GM21576 (cell line): ENCODE data around the gene SLC9A5.

ENCODE experiments used
- ATAC-seq: cut with Tn5 transposase; IDR thresholded peaks from one replicate; pipeline ENCODE4 v1.9.1; 2021; ENCODE audit warnings: mild to moderate bottlenecking, moderate library complexity; ENCODE audit not compliant: unreplicated experiment

SLC9A5 gene, protein sequence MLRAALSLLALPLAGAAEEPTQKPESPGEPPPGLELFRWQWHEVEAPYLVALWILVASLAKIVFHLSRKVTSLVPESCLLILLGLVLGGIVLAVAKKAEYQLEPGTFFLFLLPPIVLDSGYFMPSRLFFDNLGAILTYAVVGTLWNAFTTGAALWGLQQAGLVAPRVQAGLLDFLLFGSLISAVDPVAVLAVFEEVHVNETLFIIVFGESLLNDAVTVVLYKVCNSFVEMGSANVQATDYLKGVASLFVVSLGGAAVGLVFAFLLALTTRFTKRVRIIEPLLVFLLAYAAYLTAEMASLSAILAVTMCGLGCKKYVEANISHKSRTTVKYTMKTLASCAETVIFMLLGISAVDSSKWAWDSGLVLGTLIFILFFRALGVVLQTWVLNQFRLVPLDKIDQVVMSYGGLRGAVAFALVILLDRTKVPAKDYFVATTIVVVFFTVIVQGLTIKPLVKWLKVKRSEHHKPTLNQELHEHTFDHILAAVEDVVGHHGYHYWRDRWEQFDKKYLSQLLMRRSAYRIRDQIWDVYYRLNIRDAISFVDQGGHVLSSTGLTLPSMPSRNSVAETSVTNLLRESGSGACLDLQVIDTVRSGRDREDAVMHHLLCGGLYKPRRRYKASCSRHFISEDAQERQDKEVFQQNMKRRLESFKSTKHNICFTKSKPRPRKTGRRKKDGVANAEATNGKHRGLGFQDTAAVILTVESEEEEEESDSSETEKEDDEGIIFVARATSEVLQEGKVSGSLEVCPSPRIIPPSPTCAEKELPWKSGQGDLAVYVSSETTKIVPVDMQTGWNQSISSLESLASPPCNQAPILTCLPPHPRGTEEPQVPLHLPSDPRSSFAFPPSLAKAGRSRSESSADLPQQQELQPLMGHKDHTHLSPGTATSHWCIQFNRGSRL

DNA sequence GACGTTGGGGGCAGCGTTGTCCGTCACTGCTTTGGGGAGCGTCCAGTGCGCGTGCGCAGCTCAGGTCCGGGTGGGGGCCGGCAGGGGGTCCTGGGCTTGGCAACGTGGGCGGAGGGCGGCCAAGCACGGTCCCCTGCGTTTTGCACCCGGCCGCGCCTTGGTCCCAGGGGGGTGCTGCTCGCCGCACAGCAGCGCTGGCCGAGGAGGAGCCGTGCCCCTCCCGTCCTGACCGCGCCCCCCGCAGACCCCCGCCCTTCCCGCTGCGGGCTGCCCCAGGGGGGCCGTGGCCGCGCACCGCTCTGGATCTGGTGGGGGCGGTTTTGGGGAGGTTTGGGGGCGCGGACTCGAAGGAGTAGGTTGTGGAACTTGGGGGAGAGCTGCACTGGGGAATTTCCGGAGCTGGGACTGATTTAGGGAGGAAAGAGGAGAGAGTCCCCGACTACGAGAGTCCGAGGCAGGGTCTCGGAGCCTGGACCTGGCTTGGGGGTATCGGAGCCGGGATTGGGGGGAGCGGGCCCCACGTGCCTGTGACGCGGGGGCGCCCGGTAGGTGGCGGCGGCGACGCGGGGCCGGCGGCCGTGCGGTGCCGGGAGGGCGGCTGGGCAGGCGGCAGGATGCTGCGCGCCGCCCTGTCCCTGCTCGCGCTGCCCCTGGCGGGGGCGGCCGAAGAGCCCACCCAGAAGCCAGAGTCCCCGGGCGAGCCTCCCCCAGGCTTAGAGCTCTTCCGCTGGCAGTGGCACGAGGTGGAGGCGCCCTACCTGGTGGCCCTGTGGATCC, at the start of gene SLC9A5:
SLC9A5 (plus strand) TSS at position 579 of the 777 bp plus-strand sequence; CDS start at position 615, 36 bp downstream.
- no peak for ATAC-seq

DNA sequence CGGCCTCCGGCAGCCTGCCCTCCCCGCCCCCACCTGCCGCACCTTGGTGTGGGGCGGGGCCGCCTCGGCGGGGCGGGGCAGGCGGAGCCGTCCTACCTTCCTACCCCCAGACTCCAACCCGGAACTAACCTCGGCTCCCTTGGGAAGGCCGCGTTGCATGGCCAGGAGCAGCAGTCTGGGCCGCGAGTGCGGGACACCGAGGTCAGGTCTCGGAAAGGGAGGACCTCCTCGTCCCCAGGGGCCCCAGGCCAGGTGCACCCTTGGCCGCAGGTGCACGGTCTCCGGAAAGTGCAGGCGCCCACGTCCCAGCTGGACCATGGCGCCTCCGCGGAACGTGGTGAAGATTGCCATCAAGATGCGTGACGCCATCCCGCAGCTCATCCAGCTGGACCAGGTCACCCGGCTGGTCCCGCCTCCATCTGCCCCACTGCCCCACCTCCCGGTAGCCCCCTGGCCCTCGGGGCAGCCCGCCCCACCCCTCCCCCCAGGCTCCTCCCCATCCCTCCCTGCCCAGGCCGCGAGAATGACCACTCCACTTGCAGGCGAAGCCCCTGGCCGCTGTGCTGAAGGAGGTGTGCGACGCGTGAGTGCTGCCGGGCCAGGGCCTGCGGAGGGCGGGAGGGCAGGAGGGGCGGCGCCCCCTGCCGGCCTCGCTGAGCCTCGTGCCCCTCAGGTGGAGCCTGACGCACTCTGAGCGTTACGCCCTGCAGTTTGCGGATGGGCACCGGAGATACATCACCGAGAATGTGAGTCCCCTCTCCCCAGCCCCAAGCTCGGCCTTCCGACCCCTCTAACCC, 49.6 kb upstream of the SLC9A5 start, which contains the start of gene ELMO3:
ELMO3 (plus strand) TSS at position 121 of the 797 bp plus-strand sequence; CDS start at position 317, 196 bp downstream.
- ATAC-seq, result no peak

DNA sequence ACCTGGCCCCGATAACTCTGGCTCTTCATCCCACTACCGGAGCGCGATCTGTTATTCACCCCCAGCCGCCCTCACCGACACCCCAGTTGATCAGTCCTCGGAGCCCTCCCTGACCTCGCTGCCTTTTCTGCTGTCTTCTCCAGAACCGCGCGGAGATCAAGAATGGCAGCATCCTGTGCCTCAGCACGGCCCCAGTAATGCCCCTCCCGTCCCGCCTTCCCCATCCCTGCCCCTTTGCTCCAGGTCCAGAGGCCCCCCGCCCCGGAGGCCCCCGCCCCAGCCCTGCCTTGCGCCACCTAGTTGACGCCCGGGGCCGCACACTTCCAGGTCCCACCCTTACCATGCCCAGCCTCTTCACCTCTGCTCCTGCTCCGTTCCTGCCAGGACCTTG, 49.0 kb upstream of the SLC9A5 start:
- no peak for ATAC-seq

- ATAC-seq, result no peak
Measured at GRCh38 chr16:67200491-67200890, 48.3 kb upstream of the SLC9A5 start.

- ATAC-seq, result no peak
Measured at GRCh38 chr16:67201411-67202345, 47.1 kb upstream of the SLC9A5 start.

DNA sequence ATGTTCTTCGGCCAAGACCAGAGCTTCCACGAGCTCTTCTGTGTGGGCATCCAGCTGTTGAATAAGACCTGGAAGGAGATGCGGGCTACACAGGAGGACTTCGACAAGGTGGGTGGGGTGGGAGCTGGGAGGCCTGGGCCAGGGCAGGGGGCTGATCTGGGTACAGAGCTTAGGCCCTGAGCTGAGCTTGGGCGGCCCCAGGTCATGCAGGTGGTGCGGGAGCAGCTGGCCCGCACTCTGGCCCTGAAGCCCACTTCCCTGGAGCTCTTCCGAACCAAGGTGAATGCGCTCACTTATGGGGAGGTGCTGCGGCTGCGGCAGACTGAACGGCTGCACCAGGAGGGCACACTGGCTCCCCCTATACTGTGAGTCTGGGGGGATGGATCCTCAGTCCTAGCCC, 46.4 kb upstream of the SLC9A5 start:
- ATAC-seq, result no peak

DNA sequence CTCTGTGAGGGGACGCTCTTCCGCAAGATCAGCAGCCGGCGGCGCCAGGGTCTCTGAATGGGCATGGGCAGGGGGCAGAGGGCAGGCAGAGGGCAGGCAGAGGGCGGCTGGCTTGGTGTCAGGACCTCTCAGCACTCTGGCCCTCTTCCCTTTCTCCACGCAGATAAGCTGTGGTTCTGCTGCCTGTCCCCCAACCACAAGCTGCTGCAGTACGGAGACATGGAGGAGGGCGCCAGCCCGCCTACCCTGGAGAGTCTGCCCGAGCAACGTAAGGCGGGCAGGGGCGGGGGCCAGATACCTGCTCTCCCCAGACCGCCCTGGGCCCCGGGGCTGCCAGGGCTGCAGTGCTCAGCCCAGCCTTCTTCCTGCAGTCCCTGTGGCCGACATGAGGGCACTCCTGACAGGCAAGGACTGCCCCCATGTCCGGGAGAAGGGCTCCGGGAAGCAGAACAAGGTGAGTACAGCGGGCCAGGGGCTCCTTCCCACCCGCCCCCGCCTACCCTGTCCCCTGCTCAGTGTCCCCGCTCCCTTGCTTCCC, 45.8 kb upstream of the SLC9A5 start:
- ATAC-seq, result no peak

DNA sequence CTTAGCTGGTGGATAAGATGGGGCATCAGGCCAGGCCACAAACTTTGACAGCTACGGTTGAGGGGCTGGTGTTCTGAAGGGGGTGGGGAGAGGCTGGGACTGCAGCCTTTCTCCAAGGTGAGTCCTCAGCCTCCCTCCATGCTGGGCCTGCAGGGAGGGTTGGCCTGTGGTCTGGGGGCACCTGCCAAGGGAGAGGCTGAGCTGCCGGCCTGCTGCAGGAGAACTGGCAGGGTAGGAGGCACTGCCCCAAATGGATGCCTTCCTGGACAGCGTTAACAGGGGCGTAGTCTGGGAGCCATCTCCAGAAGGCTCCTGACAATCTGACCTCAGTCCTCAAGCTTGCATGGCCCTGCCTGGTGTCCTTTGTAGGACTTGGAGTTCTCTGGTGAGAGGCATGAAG, 44.7 kb upstream of the SLC9A5 start:
- ATAC-seq, result no peak

DNA sequence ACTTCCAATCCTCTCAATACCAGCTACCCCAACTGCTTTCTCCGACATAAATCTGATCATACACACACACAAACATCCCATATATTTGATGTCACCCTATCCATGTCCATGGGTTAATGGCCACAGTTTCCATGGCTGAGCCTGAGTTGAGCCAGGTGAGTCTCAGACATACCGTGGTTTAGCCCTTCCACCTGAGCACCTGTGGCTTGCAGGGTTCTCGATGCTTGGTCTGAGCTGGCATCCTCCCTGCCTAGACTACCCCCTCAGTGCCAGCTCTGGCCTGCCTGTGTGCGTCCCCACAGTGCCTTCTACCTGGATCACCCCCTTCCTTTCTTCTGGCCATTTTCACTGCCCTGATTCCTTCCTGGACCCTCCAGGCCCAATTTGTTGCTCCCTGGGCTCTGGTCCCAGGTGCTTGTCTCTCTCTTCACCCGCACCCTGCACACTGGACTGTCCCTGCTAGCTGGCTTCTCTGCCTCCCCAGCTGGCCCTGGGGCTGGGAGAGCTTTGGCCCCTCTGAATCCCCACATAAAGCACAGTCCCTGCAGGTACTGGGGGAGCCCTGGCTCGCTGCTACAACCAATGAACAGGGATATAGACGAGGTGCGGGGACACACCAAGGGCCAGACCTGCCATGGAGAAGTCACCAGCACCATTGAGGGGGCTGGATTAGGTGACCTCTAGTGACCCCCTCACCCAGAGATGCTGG, 42.5 kb upstream of the SLC9A5 start:
- ATAC-seq, result no peak

- ATAC-seq, result no peak
Measured at GRCh38 chr16:67206838-67207248, 41.9 kb upstream of the SLC9A5 start.

- no peak for ATAC-seq
Measured at GRCh38 chr16:67207249-67208091, 41.3 kb upstream of the SLC9A5 start.

DNA sequence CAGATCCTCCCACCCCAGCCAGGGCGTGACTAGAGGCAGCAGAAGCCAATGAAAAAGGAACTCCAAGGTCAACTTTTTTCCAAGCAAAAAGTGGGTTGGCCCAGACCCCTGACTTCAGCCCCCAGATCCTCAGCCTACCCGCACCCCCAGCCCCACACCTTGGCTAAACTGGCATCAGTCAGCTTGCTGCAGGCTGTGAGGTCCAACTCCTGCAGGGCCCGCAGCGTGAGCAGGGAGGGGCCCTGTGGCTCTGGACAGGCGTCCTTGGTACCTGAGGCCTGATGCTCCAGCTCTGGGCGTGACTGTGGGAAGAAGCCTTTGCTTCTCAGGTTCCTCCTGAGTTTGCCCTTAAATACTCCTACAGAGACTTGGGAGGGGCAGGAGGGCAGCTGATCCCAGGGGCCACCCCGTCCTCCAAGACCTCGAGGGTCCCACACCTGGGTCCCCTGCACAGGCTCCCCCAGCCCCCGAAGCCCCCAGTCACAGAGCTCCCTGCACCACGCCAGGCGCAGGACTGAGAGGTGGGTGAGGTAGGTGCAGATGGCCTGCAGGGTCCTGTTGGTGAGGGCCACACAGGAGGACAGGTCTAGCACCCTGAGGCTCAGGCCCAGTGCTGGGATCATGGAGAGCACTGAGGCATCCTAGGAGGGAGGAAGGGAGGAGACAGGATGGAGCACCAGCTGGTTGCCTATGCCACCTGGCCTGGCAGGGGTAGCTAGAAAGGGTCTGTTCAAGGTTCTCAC, 40.5 kb upstream of the SLC9A5 start:
- no peak for ATAC-seq

DNA sequence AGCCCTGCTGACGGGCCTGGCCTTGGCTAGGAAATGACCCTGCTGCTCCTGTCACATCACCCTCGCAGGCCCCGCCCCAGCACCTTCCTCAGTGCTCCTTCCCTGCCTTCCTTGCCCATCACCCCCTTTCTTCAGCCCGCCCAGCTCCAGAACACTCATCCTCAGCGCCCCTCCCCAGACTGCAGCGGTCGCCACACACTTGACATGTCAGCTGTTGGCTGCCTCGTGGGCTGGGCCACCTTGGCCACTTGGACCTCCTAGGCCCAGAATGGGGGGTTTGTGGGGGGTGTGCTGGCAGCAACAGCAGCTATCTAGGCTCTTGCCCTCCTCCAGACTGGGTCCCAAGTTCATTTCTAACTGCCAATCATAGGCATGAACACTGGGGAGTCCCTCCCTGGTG, 39.2 kb upstream of the SLC9A5 start:
- ATAC-seq, result no peak

- ATAC-seq, result no peak
Measured at GRCh38 chr16:67210069-67210937, 38.5 kb upstream of the SLC9A5 start.

GRCh38 chr16:67211674-67212073, 37.1 kb upstream of the SLC9A5 start:
- no peak for ATAC-seq

DNA sequence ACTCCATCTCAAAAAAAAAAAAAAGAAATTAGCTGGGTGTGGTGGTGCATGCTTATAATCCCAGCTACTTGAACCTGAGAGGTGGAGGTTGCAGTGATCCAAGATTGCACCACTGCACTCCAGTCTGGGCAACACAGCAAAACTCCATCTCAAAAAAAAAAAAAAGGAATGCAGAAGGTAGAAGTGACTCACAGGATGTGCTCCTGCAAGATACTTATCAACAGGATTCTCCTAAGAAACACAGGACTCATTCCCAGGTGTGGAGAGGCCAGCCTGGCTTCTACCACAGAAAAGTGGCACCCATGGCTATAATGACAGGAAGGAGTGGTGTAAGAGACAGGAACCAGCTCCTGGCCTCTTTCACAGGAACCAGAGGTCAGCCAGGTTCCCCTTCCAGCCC, 36.0 kb upstream of the SLC9A5 start:
- no peak for ATAC-seq
